Epithelial cell of prostate (primary cell): ENCODE measurements around the gene ADIPOR1.
"Not testable (repeated sequence)": the region's sequence is repeated elsewhere in the genome, so short reads cannot be mapped to it uniquely, and the experiment has no call there.

Experiments used
- DNase-seq: peaks from one replicate; pipeline ENCODE4 v3.0.0-alpha.2; 2011; ENCODE audit warnings: low read depth, low spot score
- H3K27ac ChIP-seq: fragments of 450-650 bp; 2 replicates; pipeline ENCODE4 v1.5.1; 2017; ENCODE audit warnings: mild to moderate bottlenecking

The ADIPOR1 gene

GRCh38 chr1:202957733-202958543 is at the start of gene ADIPOR1:
TSS of gene ADIPOR1 (minus strand) at chr1:202958312. CDS start at chr1:202951070, 7,242 bp downstream.
- DNase-seq, result peak; percentile 55
- peak within 1 kb of the TSS; percentile 97 for H3K27ac ChIP-seq

- peak within 1 kb of the TSS; percentile 86 for H3K27ac ChIP-seq
- peak; percentile 84 for DNase-seq
These were observed 49.1 kb upstream of the ADIPOR1 start, which contains the start of gene TMEM183A for GRCh38 chr1:203006948-203007871. TSS of gene TMEM183A (plus strand) at chr1:203007374. CDS start at chr1:203007466, 92 bp downstream.

GRCh38 chr1:203005395-203006142 is 47.5 kb upstream of the ADIPOR1 start:
- not testable (repeated sequence) for H3K27ac ChIP-seq, DNase-seq

- no peak for DNase-seq
- H3K27ac ChIP-seq, result no peak overlapping the region
These were observed 44.8 kb upstream of the ADIPOR1 start for GRCh38 chr1:203002951-203003350.

- H3K27ac ChIP-seq, result no peak overlapping the region
These were observed 43.9 kb upstream of the ADIPOR1 start for GRCh38 chr1:203001986-203002385.

GRCh38 chr1:203000217-203000944 is 42.3 kb upstream of the ADIPOR1 start:
- no peak for DNase-seq
- no peak overlapping the region for H3K27ac ChIP-seq

More at GRCh38 chr1:203001986-203002385, 43.9 kb upstream of the ADIPOR1 start:
- no peak for DNase-seq

- no peak for DNase-seq
- no peak overlapping the region for H3K27ac ChIP-seq
These were observed 41.0 kb upstream of the ADIPOR1 start for GRCh38 chr1:202998836-202999750.

GRCh38 chr1:202994756-202995155 is 36.6 kb upstream of the ADIPOR1 start:
- DNase-seq, result no peak

GRCh38 chr1:202991112-202991511 is 33.0 kb upstream of the ADIPOR1 start:
- H3K27ac ChIP-seq, result no peak overlapping the region

More at GRCh38 chr1:202994756-202995155, 36.6 kb upstream of the ADIPOR1 start:
- no peak overlapping the region for H3K27ac ChIP-seq

GRCh38 chr1:202989879-202990278 is 31.8 kb upstream of the ADIPOR1 start:
- no peak for DNase-seq
- no peak overlapping the region for H3K27ac ChIP-seq

More at GRCh38 chr1:202991112-202991511, 33.0 kb upstream of the ADIPOR1 start:
- DNase-seq, result no peak

- DNase-seq, result no peak
- no peak overlapping the region for H3K27ac ChIP-seq
These were observed 29.9 kb upstream of the ADIPOR1 start for GRCh38 chr1:202987922-202988583.

GRCh38 chr1:202987255-202987654 is 29.1 kb upstream of the ADIPOR1 start:
- H3K27ac ChIP-seq, result no peak overlapping the region
- DNase-seq, result no peak

- H3K27ac ChIP-seq, DNase-seq: not testable (repeated sequence)
These were observed 28.0 kb upstream of the ADIPOR1 start for GRCh38 chr1:202986120-202986519.

GRCh38 chr1:202982715-202983430 is 24.8 kb upstream of the ADIPOR1 start:
- H3K27ac ChIP-seq, result no peak overlapping the region
- DNase-seq, result no peak

- no peak for DNase-seq
- no peak overlapping the region for H3K27ac ChIP-seq
These were observed 23.8 kb upstream of the ADIPOR1 start for GRCh38 chr1:202981939-202982338.

- no peak for DNase-seq
- H3K27ac ChIP-seq, result no peak overlapping the region
These were observed 21.3 kb upstream of the ADIPOR1 start for GRCh38 chr1:202979459-202979858.

- H3K27ac ChIP-seq, result no peak overlapping the region
- DNase-seq, result no peak
These were observed 18.5 kb upstream of the ADIPOR1 start for GRCh38 chr1:202976633-202977032.
